ENCODE data around the gene CEMIP2.

The CEMIP2 gene

GRCh38 chr9:71774920-71775319 lies 6.6 kb upstream of the CEMIP2 start:
- DNase-seq: no peak

- no peak for DNase-seq
Observed at GRCh38 chr9:71772726-71773125, 4.4 kb upstream of the CEMIP2 start.

- no peak for DNase-seq
Observed at GRCh38 chr9:71770170-71770569, 1.9 kb upstream of the CEMIP2 start.

- peak in 49 of 56 donors; percentile 11 to 80 (median 49) for DNase-seq
Observed at GRCh38 chr9:71769175-71770161, 1.2 kb upstream of the CEMIP2 start.

- peak in 2 of 56 donors; percentile 37 to 44 for DNase-seq
Observed at GRCh38 chr9:71767776-71768321, 464 bp downstream of the CEMIP2 start.

- no peak for DNase-seq
Observed at GRCh38 chr9:71767163-71767775, 1.0 kb downstream of the CEMIP2 start.

GRCh38 chr9:71766663-71767062 lies 1.6 kb downstream of the CEMIP2 start:
- DNase-seq: no peak

GRCh38 chr9:71765693-71766092 lies 2.6 kb downstream of the CEMIP2 start:
- no peak for DNase-seq

- no peak for DNase-seq
Observed at GRCh38 chr9:71764891-71765290, 3.4 kb downstream of the CEMIP2 start.

- no peak for DNase-seq
Observed at GRCh38 chr9:71764463-71764862, 3.9 kb downstream of the CEMIP2 start.

- DNase-seq: no peak
Observed at GRCh38 chr9:71763832-71764231, 4.5 kb downstream of the CEMIP2 start.

GRCh38 chr9:71762900-71763653 lies 5.2 kb downstream of the CEMIP2 start:
- no peak for DNase-seq

GRCh38 chr9:71761938-71762353 lies 6.4 kb downstream of the CEMIP2 start:
- no peak for DNase-seq

GRCh38 chr9:71760901-71761300 lies 7.4 kb downstream of the CEMIP2 start:
- DNase-seq: peak in 7 of 56 donors; percentile 2 to 50 (median 7)

- no peak for DNase-seq
Observed at GRCh38 chr9:71758785-71759184, 9.5 kb downstream of the CEMIP2 start.

- no peak for DNase-seq
Observed at GRCh38 chr9:71758277-71758676, 10.0 kb downstream of the CEMIP2 start.

- no peak for DNase-seq
Observed at GRCh38 chr9:71756753-71757152, 11.6 kb downstream of the CEMIP2 start.

GRCh38 chr9:71755869-71756268 lies 12.4 kb downstream of the CEMIP2 start:
- no peak for DNase-seq

GRCh38 chr9:71755230-71755629 lies 13.1 kb downstream of the CEMIP2 start:
- DNase-seq: no peak

- no peak for DNase-seq
Observed at GRCh38 chr9:71754151-71754550, 14.2 kb downstream of the CEMIP2 start.

- DNase-seq: no peak
Observed at GRCh38 chr9:71752928-71753327, 15.4 kb downstream of the CEMIP2 start.

- no peak for DNase-seq
Observed at GRCh38 chr9:71752352-71752751, 16.0 kb downstream of the CEMIP2 start.
